ENCODE data around the gene KLF15. TPM values are rescaled to one million over a fixed set of nuclear protein-coding genes. Genes with fewer than 3 reads are reported as not detected.

The KLF15 gene
- total and polyA plus RNA-seq, 2 donors (not counting 1 experiment from before 2014, with no cell fraction given), result 0.10 to 2.2 TPM

- ChIA-PET CTCF (interaction anchor here (0.7 kb wide), 1 partner anchor 18 kb away, joined by 4 read pairs; no protein-coding TSS in a partner anchor), POLR2A (no interaction called here)
- TF ChIP-seq EZH2 (IDR thresholded peaks at IDR 0.05; ENCODE audit: borderline replicate concordance, insufficient read depth, low read depth, low read length, poor library complexity, severe bottlenecking) (no peak), CTCF (IDR thresholded peaks at IDR 0.05) (no peak)
- H3K9me3 ChIP-seq (ENCODE audit: control extremely low read depth in 1 of 3, control insufficient read depth in 2 of 3, insufficient read depth in 1 of 3, low read length in 2 of 3), result peaks cover 0 to 3% (median 0%) of the 10 kb centered on the region in 3 donors
- H3K27me3 Mint-ChIP-seq, result peaks cover 44% of the 10 kb centered on the region
- ATAC-seq (ENCODE audit: low read depth) (no peak), DNase-seq (no peak)
- no peak overlapping the region for H3K4me3 ChIP-seq (ENCODE audit: control extremely low read depth in 1 of 5, extremely low read depth in 1 of 5, insufficient read depth in 1 of 5, low read depth in 2 of 5, low read length in 4 of 5)
- H3K9ac ChIP-seq (ENCODE audit: low read length), result no peak overlapping the region
- no peaks in the 10 kb centered on the region for H3K79me2 ChIP-seq (ENCODE audit: control insufficient read depth, insufficient read depth, low read length)
- H3K27ac Mint-ChIP-seq, result no peak overlapping the region
- peaks cover 0 to 15% (median 7%) of the 10 kb centered on the region in 4 experiments for H3K27me3 ChIP-seq (replicated peaks in 1 of 4; ENCODE audit: control extremely low read depth in 1 of 4, control insufficient read depth in 3 of 4, insufficient read depth in 4 of 4, low read length in 3 of 4)
- intact Hi-C loops (cut with micrococcal nuclease), result no loop called here
- no peak overlapping the region for H3K4me3 Mint-ChIP-seq
- 93% methylated on average over 7 of the region's 9 CpGs for WGBS (ENCODE audit: insufficient coverage)
- no peaks in the 10 kb centered on the region for H3K36me3 ChIP-seq (replicated peaks in 1 of 2; ENCODE audit: control extremely low read depth in 1 of 2, control insufficient read depth in 1 of 2, extremely low read depth in 1 of 2, insufficient read depth in 2 of 2, low read length in 1 of 2)
- no peaks in the 10 kb centered on the region for H3K9me3 Mint-ChIP-seq (ENCODE audit: insufficient read depth)
- no peaks in the 10 kb centered on the region for H3K4me1 Mint-ChIP-seq
- no peak overlapping the region for H2AFZ ChIP-seq (ENCODE audit: insufficient read depth, low read depth, low read length, poor library complexity, severe bottlenecking)
- no peaks in the 10 kb centered on the region for H4K20me1 ChIP-seq (ENCODE audit: control insufficient read depth, insufficient read depth, low read length, poor library complexity, severe bottlenecking)
- H3K4me2 ChIP-seq (replicated peaks; ENCODE audit: low read depth, low read length, poor library complexity, severe bottlenecking), result no peak overlapping the region
- H3K27ac ChIP-seq (ENCODE audit: low read length in 2 of 2), result no peak overlapping the region
- no peaks in the 10 kb centered on the region for H3K4me1 ChIP-seq (ENCODE audit: control insufficient read depth in 2 of 2, insufficient read depth in 2 of 2, low read length in 2 of 2)
These were observed 7.0 kb upstream of the KLF15 start for GRCh38 chr3:126364130-126364695.

- Histone ChIP-seq H3K4me1 (ENCODE audit: control insufficient read depth in 2 of 2, insufficient read depth in 2 of 2, low read length in 2 of 2) (peaks cover 12% of the 10 kb centered on the region in 2 donors), H3K4me2 (replicated peaks; ENCODE audit: low read depth, low read length, poor library complexity, severe bottlenecking) (no peak overlapping the region), H4K20me1 (ENCODE audit: control insufficient read depth, insufficient read depth, low read length, poor library complexity, severe bottlenecking) (no peaks in the 10 kb centered on the region), H2AFZ (ENCODE audit: insufficient read depth, low read depth, low read length, poor library complexity, severe bottlenecking) (no peak overlapping the region), H3K27me3 (replicated peaks in 1 of 4; ENCODE audit: control extremely low read depth in 1 of 4, control insufficient read depth in 3 of 4, insufficient read depth in 4 of 4, low read length in 3 of 4) (peaks cover 0 to 37% (median 15%) of the 10 kb centered on the region in 4 experiments), H3K9ac (ENCODE audit: low read length) (no peak overlapping the region), H3K27ac (ENCODE audit: low read length in 2 of 2) (no peak overlapping the region), H3K9me3 (ENCODE audit: control extremely low read depth in 1 of 3, control insufficient read depth in 2 of 3, insufficient read depth in 1 of 3, low read length in 2 of 3) (peaks cover 0 to 7% (median 0%) of the 10 kb centered on the region in 3 donors), H3K4me3 (ENCODE audit: control extremely low read depth in 1 of 5, extremely low read depth in 1 of 5, insufficient read depth in 1 of 5, low read depth in 2 of 5, low read length in 4 of 5) (no peak overlapping the region), H3K79me2 (ENCODE audit: control insufficient read depth, insufficient read depth, low read length) (no peaks in the 10 kb centered on the region), H3K36me3 (replicated peaks in 1 of 2; ENCODE audit: control extremely low read depth in 1 of 2, control insufficient read depth in 1 of 2, extremely low read depth in 1 of 2, insufficient read depth in 2 of 2, low read length in 1 of 2) (no peaks in the 10 kb centered on the region)
- no peak for ATAC-seq (ENCODE audit: low read depth)
- POLR2A ChIA-PET, result no interaction called here
- H3K9me3 Mint-ChIP-seq (ENCODE audit: insufficient read depth), result no peaks in the 10 kb centered on the region
- WGBS (ENCODE audit: insufficient coverage), result 83% methylated on average over 8 of the region's 9 CpGs
- H3K27me3 Mint-ChIP-seq, result peaks cover 55% of the 10 kb centered on the region
- peaks cover 10% of the 10 kb centered on the region for H3K4me1 Mint-ChIP-seq
- DNase-seq, result no peak
- H3K4me3 Mint-ChIP-seq, result no peak overlapping the region
- CTCF ChIA-PET, result no interaction called here
- intact Hi-C loops (cut with micrococcal nuclease), result no loop called here
- TF ChIP-seq CTCF (IDR thresholded peaks at IDR 0.05) (no peak), EZH2 (IDR thresholded peaks at IDR 0.05; ENCODE audit: borderline replicate concordance, insufficient read depth, low read depth, low read length, poor library complexity, severe bottlenecking) (no peak)
- no peak overlapping the region for H3K27ac Mint-ChIP-seq
These were observed 4.0 kb upstream of the KLF15 start for GRCh38 chr3:126361211-126361610.

All from B cell (primary cell).